ENCODE results near the gene GRHL1.

The GRHL1 gene

GRCh38 chr2:9949239-9949991 is 2.1 kb upstream of the GRHL1 start:
- DNase-seq, result no peak

- DNase-seq, result no peak
These were observed 1.4 kb upstream of the GRHL1 start for GRCh38 chr2:9949992-9950520.

- peak; percentile 55 for DNase-seq
These were observed 797 bp upstream of the GRHL1 start for GRCh38 chr2:9950521-9951271.

GRCh38 chr2:9951272-9951521 is 296 bp upstream of the GRHL1 start:
- DNase-seq, result no peak

GRCh38 chr2:9952286-9952737 is 819 bp downstream of the GRHL1 start:
- DNase-seq, result no peak

- no peak for DNase-seq
These were observed 1.5 kb downstream of the GRHL1 start for GRCh38 chr2:9952856-9953503.

GRCh38 chr2:9954136-9954535 is 2.6 kb downstream of the GRHL1 start:
- DNase-seq, result no peak

- no peak for DNase-seq
These were observed 6.6 kb downstream of the GRHL1 start for GRCh38 chr2:9958057-9958456.

GRCh38 chr2:9959262-9959661 is 7.8 kb downstream of the GRHL1 start:
- no peak for DNase-seq

GRCh38 chr2:9961013-9961412 is 9.5 kb downstream of the GRHL1 start:
- DNase-seq, result no peak

- no peak for DNase-seq
These were observed 13.0 kb downstream of the GRHL1 start for GRCh38 chr2:9964334-9964980.

GRCh38 chr2:9965119-9965822 is 13.8 kb downstream of the GRHL1 start:
- DNase-seq, result no peak

- no peak for DNase-seq
These were observed 15.1 kb downstream of the GRHL1 start for GRCh38 chr2:9966491-9967022.

- DNase-seq, result no peak
These were observed 15.7 kb downstream of the GRHL1 start for GRCh38 chr2:9967053-9967775.

- no peak for DNase-seq
These were observed 17.3 kb downstream of the GRHL1 start for GRCh38 chr2:9968553-9969497.

- no peak for DNase-seq
These were observed 18.9 kb downstream of the GRHL1 start for GRCh38 chr2:9970200-9971044.

GRCh38 chr2:9971105-9971818 is 19.8 kb downstream of the GRHL1 start:
- DNase-seq, result no peak

GRCh38 chr2:9971890-9972289 is 20.4 kb downstream of the GRHL1 start:
- DNase-seq, result no peak

Measured in left hindlimb (tissue), 1 donor.